SU-DHL-6 (cell line): ENCODE measurements around the gene GAMT.

ENCODE experiments used
- H2AFZ ChIP-seq: fragments of 200-600 bp; sonication (generic); 2 replicates; pipeline ENCODE4 v1.6.1; 2014; ENCODE audit warnings: low read depth, mild to moderate bottlenecking, moderate library complexity, mixed read lengths, antibody characterized with exemption, low read length; ENCODE audit not compliant: severe bottlenecking
- H3F3A ChIP-seq: fragments of 200-600 bp; shearing (Covaris generic); 2 replicates; pipeline ENCODE4 v1.6.0; 2016; ENCODE audit warnings: antibody characterized with exemption, mild to moderate bottlenecking; ENCODE audit not compliant: insufficient read depth
- H3K27ac ChIP-seq: fragments of 200-600 bp; sonication (generic); 2 replicates; pipeline ENCODE4 v1.5.1; 2016; ENCODE audit warnings: low read depth, mild to moderate bottlenecking, low read length, moderate library complexity, mixed read lengths
- H3K27me3 ChIP-seq: fragments of 200-600 bp; sonication (generic), shearing (Covaris generic); 2 replicates; pipeline ENCODE4 v1.6.0; 2014; ENCODE audit warnings: mild to moderate bottlenecking, low read length
- H3K36me3 ChIP-seq: fragments of 200-600 bp; sonication (generic); 2 replicates; pipeline ENCODE4 v1.6.1; 2014; ENCODE audit warnings: mild to moderate bottlenecking, low read length, mixed read lengths
- H3K4me2 ChIP-seq: fragments of 300-600, 200-600 bp; shearing (Covaris generic), sonication (generic); 2 replicates; pipeline ENCODE4 v1.6.0; 2014; ENCODE audit warnings: low read length, low read depth, mild to moderate bottlenecking; ENCODE audit not compliant: poor library complexity, severe bottlenecking
- H3K4me3 ChIP-seq: fragments of 200-600 bp; sonication (generic); 2 replicates; pipeline ENCODE4 v1.5.1; 2014; ENCODE audit warnings: antibody characterized with exemption, low read length, mild to moderate bottlenecking, mixed read lengths; ENCODE audit not compliant: insufficient read depth, poor library complexity, severe bottlenecking
- H3K79me2 ChIP-seq: fragments of 200-600 bp; sonication (generic); 2 replicates; pipeline ENCODE4 v1.6.1; 2014; ENCODE audit warnings: mild to moderate bottlenecking, low read length, moderate library complexity; ENCODE audit not compliant: insufficient read depth
- H3K9ac ChIP-seq: fragments of 200-600 bp; sonication (generic); 2 replicates; pipeline ENCODE4 v1.7.0; 2014; ENCODE audit warnings: mild to moderate bottlenecking, low read length
- H3K9me2 ChIP-seq: fragments of 200-600 bp; sonication (generic); replicated peaks from 2 replicates; pipeline ENCODE4 v1.6.1; 2014; ENCODE audit warnings: low read length; ENCODE audit not compliant: insufficient read depth
- H3K9me3 ChIP-seq: fragments of 200-600 bp; sonication (generic); 2 replicates; pipeline ENCODE4 v1.6.1; 2014; ENCODE audit warnings: low read length, mixed read lengths; ENCODE audit not compliant: insufficient read depth
- H4K20me1 ChIP-seq: fragments of 200-600 bp; sonication (generic); 2 replicates; pipeline ENCODE4 v1.6.1; 2014; ENCODE audit warnings: low read depth, mild to moderate bottlenecking, antibody characterized with exemption, low read length, moderate library complexity, mixed read lengths
- EZH2phosphoT487 ChIP-seq: fragments of 200-600 bp; sonication (generic), shearing (Covaris generic); conservative IDR thresholded peaks from 2 replicates; pipeline ENCODE4 v1.6.1; 2018; ENCODE audit warnings: mild to moderate bottlenecking, antibody characterized with exemption, low read length, moderate library complexity, mixed read lengths
- TF ChIP-seq, protein P1 (sequence below): fragments of 200-600 bp; sonication (generic); IDR thresholded peaks from one replicate; pipeline ENCODE4 v1.5.1; 2017; ENCODE audit warnings: antibody characterized with exemption, mild to moderate bottlenecking, low read length, moderate library complexity; ENCODE audit not compliant: insufficient read depth, poor library complexity, severe bottlenecking

Gene GAMT

DNA sequence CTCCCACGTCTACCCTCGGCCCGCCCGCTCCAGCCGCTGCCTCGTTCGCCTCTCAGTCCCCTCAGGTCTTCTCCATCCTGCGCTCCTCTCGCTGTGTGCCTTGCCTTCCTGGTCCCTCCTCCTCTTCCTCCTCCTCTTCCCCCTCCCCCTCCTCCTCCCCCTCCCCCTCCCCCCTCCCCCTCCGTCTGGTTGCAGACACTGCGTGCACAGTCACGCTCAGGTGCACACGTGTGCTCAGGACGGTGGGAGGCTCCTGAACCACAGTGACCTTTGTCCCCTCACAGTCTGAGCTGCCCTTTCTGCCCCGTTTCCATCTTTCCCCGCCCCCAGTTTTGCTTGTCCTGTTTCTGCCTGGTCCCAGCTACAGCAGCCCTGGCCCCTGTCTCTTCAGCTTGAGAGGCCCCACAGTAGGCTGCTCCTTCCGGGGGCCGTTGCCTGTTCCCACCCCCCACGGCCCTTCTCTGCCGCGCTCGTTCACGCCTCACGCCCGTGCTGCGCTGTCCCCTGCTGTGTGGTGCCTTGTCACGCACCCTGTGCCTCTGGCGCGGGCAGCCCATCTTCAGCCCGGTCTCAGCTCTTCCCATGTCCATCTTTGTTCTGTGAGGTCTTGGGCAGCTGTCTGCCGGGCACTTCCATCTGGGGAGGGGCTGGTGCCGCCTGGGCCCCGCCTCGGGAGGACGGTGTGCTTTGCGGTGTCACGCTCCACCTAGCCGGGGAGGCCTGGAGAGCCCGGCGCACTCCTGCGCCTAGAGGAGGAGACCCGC is 23.0 kb upstream of the GAMT start:
- Histone ChIP-seq H2AFZ (no peak overlapping the region), H3K4me2 (no peak overlapping the region), H3K9ac (no peak overlapping the region), H3K36me3 (peaks cover 8% of the 10 kb centered on the region; the same call in 1 of the 2 replicates), H3K79me2 (peaks cover 21% of the 10 kb centered on the region), H3K9me3 (no peaks in the 10 kb centered on the region), H3K9me2 (no peaks in the 10 kb centered on the region), H4K20me1 (peaks cover 5% of the 10 kb centered on the region; the same call in 1 of the 2 replicates), H3K27ac (no peak overlapping the region), H3F3A (no peaks in the 10 kb centered on the region), H3K27me3 (no peaks in the 10 kb centered on the region), H3K4me3 (no peak overlapping the region)
- TF ChIP-seq, protein P1, sequence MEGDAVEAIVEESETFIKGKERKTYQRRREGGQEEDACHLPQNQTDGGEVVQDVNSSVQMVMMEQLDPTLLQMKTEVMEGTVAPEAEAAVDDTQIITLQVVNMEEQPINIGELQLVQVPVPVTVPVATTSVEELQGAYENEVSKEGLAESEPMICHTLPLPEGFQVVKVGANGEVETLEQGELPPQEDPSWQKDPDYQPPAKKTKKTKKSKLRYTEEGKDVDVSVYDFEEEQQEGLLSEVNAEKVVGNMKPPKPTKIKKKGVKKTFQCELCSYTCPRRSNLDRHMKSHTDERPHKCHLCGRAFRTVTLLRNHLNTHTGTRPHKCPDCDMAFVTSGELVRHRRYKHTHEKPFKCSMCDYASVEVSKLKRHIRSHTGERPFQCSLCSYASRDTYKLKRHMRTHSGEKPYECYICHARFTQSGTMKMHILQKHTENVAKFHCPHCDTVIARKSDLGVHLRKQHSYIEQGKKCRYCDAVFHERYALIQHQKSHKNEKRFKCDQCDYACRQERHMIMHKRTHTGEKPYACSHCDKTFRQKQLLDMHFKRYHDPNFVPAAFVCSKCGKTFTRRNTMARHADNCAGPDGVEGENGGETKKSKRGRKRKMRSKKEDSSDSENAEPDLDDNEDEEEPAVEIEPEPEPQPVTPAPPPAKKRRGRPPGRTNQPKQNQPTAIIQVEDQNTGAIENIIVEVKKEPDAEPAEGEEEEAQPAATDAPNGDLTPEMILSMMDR: no peak
- no peak for TF ChIP-seq EZH2phosphoT487

DNA sequence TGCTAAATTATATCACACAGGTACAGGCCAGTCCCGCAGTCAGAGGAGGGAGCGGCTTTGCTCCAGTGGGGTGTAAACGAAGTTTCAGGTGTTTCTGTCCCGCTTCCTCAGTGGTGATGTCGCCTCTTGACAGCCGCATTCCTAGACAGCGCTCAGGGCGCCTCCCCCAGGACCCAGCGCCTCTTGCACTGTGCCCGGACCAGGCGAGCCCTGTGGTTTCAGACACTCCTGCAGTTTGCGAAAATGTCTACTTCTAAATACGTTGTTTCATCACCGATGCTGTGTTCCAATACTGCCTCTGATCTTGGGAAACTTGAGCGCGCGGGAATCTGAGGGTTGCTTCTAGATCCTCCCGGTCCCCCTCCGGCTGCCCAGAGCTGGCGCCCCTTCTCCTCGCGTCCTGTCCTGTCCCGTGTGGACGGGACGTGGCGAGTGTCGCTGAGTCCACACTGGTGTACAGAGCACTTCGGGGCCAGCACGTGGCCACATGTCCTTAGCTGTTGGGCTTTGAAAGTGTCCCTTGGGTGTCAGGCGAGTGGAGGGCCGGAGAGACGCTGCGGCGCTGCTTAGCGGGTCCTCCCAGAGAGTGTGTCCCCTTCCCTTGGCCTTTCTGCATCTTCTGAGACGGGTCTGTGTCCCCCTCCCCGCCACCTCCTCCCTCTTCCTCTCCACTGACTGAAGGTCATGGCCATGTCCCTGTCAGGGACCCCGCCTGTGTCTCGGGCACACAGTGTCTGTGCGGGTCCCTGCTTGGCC is 22.3 kb upstream of the GAMT start:
- Histone ChIP-seq H4K20me1 (peaks cover 8% of the 10 kb centered on the region; the same call in 1 of the 2 replicates), H3F3A (no peaks in the 10 kb centered on the region), H3K36me3 (peaks cover 11% of the 10 kb centered on the region; the same call in 1 of the 2 replicates), H2AFZ (no peak overlapping the region), H3K4me3 (no peak overlapping the region), H3K79me2 (peaks cover 26% of the 10 kb centered on the region), H3K9ac (no peak overlapping the region), H3K4me2 (no peak overlapping the region), H3K27me3 (no peaks in the 10 kb centered on the region), H3K9me3 (no peaks in the 10 kb centered on the region), H3K27ac (no peak overlapping the region), H3K9me2 (no peaks in the 10 kb centered on the region)
- no peak for TF ChIP-seq EZH2phosphoT487
- TF ChIP-seq, protein P1: no peak

DNA sequence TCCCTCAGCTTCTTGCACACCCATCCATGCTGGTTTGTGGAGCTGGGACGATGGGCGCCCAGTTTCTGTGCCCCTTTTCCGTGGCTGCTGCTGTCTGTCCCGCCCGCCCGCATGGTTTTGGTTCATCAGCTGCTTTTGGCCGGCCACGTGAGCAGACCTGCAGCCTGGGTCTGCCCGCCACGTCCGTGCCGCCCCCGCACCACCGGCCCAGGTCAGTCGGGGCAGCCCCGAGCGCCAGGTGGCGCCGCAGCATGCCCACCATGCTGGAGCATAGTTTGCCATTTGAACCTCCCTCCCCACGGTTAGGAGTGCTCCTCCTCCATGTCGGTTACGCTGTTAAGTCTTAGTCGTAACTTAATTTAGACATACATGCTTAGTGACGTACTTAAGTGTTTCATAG is 21.6 kb upstream of the GAMT start:
- Histone ChIP-seq H3F3A (no peaks in the 10 kb centered on the region), H3K9me3 (no peaks in the 10 kb centered on the region), H3K27me3 (no peaks in the 10 kb centered on the region), H3K27ac (no peak overlapping the region), H3K9ac (no peak overlapping the region), H3K36me3 (peaks cover 4% of the 10 kb centered on the region; the same call in 1 of the 2 replicates), H3K4me3 (no peak overlapping the region), H4K20me1 (peaks cover 12% of the 10 kb centered on the region; the same call in 1 of the 2 replicates), H3K4me2 (no peak overlapping the region), H2AFZ (no peak overlapping the region), H3K79me2 (peaks cover 27% of the 10 kb centered on the region), H3K9me2 (no peaks in the 10 kb centered on the region)
- TF ChIP-seq EZH2phosphoT487: no peak
- TF ChIP-seq, protein P1: no peak
